SIG-M5 treated with dmso at 0.1 percent for 504 hours (cell line): ENCODE data around the gene TAP1.
"Not testable (repeated sequence)": the region's sequence is repeated elsewhere in the genome, so short reads cannot be mapped to it uniquely, and the experiment has no call there.

ENCODE experiments used
- DNase-seq: peaks from one replicate; lab custom pipeline; 2025; ENCODE audit not compliant: unreplicated experiment; lab: John Stamatoyannopoulos, UW

Gene TAP1

GRCh38 chr6:32853541-32854375 lies at the start of gene TAP1, which contains the start of gene PSMB9:
TAP1 (minus strand) TSS chr6:32853704; CDS start chr6:32853636, 68 bp downstream.
PSMB9 (plus strand) TSS chr6:32854192; CDS start chr6:32854230, 38 bp downstream.
- DNase-seq, result peak; percentile 86

DNA sequence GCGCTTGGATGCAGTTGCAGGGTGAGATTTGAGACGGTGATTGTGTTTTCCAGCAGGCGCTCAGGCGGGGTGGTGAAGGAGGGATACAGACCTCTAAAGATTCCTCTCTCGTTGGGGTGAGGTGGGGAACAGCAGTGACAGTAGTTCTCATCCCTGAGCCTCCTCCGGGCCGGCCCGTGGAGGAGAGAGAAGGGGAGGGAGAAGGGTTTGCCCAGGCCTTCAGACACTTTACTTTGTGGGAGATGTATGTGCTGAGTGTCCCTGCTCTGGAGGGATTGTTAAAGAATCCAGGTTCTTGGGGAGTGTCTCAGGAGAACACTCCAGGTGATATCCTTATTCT lies 41.5 kb upstream of the TAP1 start:
- peak; percentile 44 for DNase-seq

- peak; percentile 79 for DNase-seq
Observed at GRCh38 chr6:32894085-32895005, 40.8 kb upstream of the TAP1 start.

DNA sequence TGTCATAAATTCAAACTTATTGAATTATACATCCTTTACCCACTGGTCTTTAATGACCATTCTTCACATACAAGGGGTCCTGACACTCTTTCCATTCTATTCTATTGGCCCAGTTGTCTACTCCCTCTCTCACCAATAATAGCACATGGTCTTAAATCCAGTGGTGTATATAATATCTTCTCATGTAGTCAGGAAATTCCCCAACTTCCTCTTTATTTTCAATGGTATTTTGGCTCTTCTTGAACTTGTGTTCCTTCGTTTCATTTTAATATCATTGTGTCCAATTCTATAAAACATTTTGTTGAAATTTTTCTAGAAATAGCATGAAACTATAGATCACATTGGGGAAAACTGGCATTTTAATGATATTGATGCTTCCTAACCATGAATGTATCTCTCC lies 37.3 kb upstream of the TAP1 start:
- peak; percentile 4 for DNase-seq

DNA sequence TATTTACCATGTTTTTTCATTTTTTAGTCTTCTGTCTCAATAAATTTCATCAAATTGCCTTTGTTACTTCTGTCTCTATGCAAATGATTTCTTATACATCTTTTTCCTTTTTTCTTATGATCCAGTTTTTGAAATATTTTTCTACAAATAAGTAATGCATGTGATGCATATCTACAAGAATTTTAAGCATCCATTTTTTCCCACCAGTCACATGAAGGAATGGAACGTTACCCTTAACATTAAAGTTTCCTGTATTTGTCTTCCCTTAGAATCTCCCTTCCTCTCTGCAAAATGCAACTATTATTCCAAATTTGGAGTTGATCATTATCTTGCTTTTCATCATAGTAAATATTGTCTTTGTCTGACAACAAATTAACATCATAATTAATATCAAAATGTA lies 36.0 kb upstream of the TAP1 start:
- no peak for DNase-seq

DNA sequence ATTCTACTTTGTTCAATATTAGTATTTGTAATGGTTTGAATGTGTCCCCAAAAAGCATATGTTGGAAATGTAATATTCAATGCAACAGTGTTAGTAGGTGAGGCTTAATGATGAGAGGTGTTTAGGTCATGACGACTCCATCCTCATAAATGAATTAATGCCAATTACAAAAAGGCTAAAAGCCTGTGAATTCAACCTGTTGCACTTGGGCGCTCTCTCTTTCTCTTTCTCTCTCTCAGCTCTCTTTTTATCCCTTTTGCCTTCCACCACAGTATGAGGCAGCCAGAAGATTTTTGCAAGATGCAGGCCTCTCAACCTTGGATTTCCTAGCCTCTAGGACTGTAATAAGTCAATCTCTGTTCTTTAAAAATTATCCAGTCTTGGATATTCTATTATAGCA lies 35.1 kb upstream of the TAP1 start:
- DNase-seq, result no peak

- DNase-seq, result no peak
Observed at GRCh38 chr6:32887616-32888015, 34.1 kb upstream of the TAP1 start.

DNA sequence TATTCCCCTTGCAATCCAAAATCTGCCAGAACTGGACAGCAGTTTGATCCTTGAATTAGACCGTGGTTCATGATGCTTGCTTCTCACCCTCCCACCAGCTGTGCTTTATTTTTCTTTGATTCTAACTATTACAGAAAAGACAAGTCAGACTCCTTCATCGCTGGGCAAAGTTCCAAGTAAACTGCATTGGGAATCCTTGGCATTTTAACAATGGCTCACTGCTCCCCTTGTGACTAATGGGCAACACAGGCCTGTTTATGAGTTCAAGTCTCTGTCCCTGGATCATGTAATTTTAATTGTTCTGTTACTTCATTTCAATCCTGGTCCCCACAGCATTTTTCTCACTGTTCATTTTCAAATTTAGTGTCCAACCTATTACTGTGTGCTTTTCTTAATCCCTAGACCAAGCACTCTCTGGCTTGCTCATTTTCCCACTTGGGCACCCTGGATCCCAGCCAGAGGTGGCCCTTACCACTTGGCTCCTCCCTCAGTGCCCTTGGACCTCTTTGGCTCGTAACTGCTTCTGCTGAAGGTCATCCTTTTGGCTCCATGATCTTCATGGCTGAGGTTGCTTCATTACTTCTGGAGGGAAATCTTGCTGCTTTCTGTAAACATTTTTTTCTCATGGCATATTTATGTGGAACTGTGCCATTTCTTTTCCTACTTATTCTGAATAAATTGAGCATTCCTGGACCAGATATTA lies 33.3 kb upstream of the TAP1 start:
- DNase-seq, result no peak

DNA sequence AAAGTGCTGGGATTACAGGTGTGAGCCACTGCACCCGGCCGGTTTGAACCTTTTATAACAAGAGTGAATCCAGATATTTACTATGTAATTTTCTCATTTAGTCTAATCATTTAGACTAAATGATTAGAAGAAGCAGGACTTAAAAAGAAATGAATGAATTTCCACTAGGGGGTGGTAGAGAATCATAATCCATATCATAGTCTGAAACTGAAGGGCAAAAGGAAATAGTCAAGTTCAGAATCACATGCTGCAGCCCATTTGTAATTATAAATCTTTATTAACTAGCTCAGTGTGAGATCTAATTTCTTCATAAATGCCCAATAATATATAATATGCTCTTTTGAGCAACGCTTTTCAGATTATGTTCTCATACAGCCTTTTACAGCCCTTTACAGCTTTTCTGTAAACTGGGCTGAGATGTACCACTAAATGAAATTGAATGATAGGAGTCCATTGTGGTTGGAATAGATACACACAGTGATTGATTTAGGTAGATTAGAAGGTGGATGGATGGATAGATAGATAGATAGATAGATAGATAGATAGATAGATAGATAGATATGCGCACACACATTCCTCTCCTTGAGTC lies 32.3 kb upstream of the TAP1 start:
- peak; percentile 66 for DNase-seq

GRCh38 chr6:32883789-32884188 lies 30.3 kb upstream of the TAP1 start:
- DNase-seq, result no peak

DNA sequence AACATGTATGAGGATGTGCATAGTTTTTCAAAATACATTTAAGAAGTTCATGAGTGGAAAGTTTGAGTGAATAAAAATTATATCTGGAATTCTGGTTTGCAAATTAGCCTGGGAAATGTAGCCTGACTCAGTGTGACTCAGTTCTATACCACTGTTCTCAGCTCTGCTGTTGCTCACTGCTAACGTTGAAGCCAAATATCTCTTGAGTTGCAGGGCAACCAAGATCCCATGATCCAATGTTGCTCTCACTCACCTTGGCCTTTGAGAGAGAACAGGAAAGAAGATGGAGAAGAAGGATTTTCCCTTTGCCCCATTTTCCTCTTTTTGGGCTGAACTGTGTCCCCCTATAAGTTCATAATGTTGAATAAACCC lies 29.4 kb upstream of the TAP1 start:
- DNase-seq, result no peak

DNA sequence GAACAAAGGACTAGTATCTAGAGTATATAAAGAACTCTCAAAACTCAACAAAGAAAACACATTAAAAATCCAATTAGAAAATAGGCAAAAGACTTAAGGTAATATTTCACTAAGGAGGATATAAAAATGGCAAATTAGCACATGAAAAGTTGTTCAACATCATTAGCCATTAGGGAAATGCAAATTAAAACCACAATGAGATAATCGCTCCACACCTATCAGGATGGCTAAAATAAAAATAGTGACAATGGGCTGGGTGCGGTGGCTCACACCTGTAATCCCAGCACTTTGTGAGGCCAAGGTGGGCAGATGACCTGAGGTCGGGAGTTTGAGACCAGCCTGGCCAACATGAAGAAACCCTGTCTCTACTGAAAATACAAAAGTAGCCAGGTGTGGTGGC lies 27.5 kb upstream of the TAP1 start:
- not testable (repeated sequence) for DNase-seq

DNA sequence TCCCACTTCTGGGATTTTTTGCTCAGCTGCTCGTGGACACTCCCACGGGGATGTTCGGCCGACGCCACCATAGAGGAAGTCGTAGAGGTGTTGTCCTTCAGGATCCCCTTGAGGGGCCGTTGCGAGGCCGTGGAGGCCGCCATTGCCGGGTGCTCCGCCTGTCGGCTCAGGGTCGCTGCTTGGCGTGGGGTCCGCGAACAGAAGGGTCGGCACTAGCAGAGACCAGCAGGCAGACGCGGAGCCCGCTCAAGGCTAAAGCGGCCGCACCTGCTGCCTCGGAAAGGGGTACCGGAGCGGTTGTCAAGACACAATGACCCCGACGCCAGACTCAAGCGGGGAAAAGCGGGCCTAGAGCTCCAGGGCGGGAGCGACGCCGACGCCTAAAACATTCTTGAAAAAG lies 26.2 kb upstream of the TAP1 start:
- no peak for DNase-seq

- no peak for DNase-seq
Observed at GRCh38 chr6:32876603-32877002, 23.1 kb upstream of the TAP1 start.

DNA sequence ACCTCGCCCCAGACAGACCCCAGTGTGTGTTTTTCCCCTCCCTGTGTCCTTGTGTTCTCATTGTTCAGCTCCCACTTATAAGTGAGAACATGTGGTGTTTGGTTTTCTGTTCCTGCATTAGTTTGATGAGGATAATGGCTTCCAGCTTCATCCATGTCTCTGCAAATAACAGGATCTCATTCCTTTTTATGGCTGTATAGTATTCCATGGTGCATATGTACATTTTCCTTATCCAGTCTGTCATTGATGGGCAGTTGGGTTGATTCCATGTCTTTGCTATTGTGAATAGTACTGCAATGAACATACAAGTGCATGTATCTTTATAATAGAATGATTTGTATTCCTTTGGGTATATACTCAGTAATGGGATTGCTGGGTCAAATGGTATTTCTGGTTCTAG lies 20.4 kb upstream of the TAP1 start:
- DNase-seq, result not testable (repeated sequence)

GRCh38 chr6:32868257-32868788 lies 14.8 kb upstream of the TAP1 start:
- DNase-seq, result peak; percentile 54

DNA sequence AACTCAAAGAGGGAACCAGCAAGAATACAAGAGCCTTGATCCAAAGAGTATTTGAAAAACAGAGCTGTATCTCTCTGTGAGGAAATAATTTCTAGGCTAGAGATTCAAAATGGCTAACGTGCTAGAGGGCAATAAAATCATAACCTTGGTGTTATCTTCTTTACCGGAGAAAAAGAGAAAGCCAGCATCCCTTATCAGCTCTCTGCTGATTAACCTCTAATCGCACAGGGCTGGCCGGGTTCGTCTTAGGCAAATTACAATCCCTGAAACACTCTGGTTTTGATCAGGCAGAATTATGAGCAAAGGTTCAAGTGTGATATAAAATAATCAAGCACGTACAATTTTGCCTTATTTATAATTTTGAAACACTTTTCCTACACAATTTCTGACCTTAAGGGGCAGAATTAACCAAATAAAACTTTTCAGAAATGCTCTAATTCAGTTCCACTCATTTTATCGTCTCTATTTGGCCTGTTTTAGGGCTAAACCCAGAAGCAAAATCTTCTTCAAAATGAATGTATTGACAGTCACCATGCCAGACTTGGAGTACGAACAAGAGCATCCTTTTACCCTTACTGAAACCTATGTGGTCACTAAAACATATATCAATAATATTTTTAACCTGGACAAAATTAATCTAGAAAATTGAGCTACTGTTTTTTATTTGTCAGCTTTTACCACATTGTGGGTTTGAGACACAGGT lies 14.2 kb upstream of the TAP1 start:
- no peak for DNase-seq

GRCh38 chr6:32867022-32867477 lies 13.5 kb upstream of the TAP1 start:
- DNase-seq, result peak; percentile 12

DNA sequence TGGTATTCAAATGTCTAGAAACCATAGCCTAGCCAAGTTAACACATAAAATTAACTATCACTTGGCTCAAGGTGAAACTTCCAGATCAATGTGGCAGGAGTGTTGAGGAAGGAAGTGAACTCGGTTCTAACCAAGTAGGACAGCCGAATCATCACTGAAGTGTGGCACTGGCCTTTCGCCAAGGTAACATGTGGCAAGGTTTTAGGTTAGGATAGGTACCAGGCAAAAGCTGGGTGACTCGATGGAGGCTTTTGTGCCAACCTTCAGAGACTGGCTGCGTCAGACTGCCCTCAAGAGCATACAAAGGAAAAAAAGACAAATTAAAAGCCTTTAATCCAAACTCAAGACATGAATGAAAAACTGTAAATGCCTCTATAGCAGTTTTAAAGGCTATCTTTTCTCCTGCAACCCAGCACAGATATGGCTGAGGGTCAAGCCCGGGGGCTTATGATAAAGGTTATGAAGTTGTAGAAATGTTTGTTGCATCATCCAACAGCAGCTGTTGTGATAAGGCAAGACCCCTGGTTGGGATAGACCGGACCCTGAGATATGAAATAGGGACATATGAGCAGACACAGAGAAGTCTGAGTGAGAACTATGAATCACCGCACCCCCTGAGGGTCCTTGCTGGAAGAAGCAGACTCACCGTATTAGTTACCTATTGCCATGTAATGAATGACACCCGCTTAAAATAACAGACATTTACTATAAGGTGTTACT lies 12.4 kb upstream of the TAP1 start:
- no peak for DNase-seq
